NCI-H1048 (cell line): ENCODE data around the gene OPA3.

Experiments
- DNase-seq: peaks from one replicate; lab custom pipeline; 2025; lab: John Stamatoyannopoulos, UW

OPA3 gene

GRCh38 chr19:45503909-45504308, 80.7 kb downstream of the OPA3 start:
- no peak for DNase-seq

DNA sequence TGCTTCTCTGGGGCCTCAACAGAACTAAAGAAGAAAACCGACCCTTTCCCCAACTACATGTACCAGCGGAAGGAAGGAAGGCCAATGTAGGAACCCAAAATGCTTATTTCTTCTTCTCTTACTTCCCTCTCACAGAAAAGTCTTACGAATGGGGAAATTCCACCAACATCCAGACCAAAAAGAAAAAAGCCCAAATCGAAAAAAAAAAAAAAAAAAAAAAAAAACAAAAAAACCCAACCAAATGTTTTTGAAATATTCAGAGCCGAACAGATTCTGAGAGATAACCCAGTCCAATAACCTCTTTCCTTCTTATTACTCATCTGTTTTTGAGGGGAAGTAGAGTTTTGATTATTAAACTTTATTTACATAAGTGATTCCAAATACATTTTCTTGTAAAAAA, 82.5 kb downstream of the OPA3 start:
- DNase-seq, result no peak

GRCh38 chr19:45501730-45502014, 82.9 kb downstream of the OPA3 start:
- no peak for DNase-seq

DNA sequence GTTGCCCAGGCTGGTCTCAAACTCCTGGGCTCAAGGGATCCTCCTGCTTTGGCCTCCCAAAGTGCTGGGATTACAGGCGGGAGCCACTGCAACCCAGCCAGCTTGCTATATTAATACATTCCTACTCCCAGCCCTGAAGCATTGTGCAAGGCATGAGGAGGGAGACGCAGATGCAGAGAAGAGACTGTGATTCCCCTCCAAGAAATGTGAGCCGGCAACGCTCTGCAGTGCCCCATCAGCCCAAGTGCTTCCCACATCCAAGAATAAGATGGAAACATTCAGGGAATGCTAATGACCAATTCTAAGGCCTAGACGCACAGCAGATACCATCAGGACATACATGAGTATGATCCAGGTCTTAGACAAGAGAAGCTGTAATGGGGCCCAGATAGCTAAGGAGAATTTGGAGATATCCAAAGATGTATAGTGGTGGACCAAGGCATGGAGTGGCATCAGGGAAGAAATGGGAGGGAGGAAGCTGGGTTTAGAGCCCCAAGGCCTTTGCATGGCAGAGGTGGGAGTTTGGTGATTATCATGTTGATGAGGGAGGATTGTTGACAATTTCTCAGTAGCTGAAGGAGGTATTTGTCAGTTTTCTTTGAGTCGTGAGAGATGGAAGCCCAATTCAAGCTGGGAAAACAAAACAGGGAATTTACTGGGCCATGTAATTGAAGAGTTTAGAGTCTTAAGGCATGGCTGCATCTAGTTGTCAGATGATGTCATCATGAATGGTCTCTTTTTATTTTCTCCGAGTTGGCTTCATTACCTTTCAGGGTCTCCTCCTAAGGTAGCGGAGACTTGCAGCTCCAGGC, 83.5 kb downstream of the OPA3 start:
- DNase-seq, result no peak

DNA sequence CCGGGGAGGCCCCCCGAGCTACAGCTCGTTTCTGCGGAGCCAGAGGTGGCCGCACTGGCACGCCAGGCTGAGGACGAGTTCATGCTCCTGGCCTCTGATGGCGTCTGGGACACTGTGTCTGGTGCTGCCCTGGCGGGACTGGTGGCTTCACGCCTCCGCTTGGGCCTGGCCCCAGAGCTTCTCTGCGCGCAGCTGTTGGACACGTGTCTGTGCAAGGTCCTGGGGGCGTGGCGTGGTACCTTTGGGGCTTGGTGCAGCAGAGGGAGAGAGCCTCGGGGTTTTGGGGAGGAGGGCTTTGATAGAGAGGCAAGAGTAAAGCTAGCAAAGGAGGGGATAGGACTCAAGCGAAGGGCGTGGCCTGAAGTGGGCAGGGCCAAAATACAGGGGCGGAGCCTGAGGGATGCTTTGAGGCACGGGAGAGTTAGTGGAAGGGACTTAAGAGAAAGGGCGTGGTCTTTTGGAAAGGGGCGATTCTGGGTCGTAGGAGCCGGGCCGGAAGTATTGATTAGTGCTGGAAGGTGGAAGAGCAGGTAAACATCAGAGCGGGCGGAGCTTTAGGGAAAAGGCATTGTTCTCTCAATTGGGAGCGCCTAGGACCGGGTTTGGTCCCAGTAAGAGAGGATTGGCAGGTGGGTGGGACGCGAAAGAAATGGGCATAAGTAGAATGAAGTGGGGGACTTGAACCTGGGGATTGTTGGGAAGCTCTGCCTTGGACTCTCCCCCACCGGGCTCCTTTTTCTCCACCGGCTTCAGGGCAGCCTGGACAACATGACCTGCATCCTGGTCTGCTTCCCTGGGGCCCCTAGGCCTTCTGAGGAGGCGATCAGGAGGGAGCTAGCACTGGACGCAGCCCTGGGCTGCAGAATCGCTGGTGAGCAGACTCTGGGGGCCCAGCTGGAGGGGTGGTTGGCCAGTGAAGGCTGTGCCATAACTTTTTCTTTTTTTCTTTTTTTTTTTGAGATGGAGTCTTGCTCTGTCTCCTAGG, 85.1 kb downstream of the OPA3 start:
- peak; percentile 28 for DNase-seq

- DNase-seq, result no peak
These were observed 86.0 kb downstream of the OPA3 start, which contains the start of gene PPM1N for GRCh38 chr19:45498411-45499195. TSS of gene PPM1N (plus strand) at chr19:45498443. CDS start at chr19:45498473, 30 bp downstream.

- DNase-seq, result no peak
These were observed 86.8 kb downstream of the OPA3 start for GRCh38 chr19:45497791-45498190.

GRCh38 chr19:45496349-45496953, 88.2 kb downstream of the OPA3 start:
- no peak for DNase-seq

GRCh38 chr19:45495178-45495577, 89.4 kb downstream of the OPA3 start:
- no peak for DNase-seq

DNA sequence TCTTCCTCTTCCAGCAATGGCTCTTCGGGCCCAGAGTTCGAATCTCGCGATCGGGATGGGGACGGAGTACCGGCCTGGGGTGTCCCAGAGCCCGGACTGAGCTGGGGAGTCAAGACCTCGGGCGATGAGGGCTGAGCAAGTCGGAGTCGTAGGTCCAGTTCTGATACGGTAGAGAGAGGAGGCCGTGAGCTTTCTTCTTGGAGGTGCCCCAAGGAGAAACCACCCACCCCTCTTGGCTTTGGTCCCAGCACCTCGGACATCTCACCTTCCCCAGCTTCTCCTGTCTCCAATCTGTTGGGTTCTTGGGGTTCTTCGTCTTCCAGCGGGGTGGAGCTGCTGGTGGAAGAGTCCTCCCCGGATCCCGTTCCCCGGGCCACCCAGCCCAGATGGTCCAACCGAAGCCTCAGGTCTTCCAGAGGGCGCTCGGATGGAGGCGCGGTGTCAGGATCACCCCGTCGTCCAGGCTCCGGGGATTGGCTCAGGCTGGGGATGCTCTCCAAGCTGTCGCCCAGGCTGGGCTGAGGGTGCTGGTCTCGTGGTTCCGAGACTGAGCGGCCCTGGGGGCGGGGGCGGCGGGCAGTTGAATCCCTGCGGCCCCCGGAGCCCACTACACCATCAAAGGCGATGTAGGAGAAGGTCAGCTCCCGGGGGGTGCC, 90.2 kb downstream of the OPA3 start:
- no peak for DNase-seq

GRCh38 chr19:45492627-45493470, 91.8 kb downstream of the OPA3 start:
- DNase-seq, result no peak

- DNase-seq, result no peak
These were observed 92.4 kb downstream of the OPA3 start for GRCh38 chr19:45492137-45492626.

DNA sequence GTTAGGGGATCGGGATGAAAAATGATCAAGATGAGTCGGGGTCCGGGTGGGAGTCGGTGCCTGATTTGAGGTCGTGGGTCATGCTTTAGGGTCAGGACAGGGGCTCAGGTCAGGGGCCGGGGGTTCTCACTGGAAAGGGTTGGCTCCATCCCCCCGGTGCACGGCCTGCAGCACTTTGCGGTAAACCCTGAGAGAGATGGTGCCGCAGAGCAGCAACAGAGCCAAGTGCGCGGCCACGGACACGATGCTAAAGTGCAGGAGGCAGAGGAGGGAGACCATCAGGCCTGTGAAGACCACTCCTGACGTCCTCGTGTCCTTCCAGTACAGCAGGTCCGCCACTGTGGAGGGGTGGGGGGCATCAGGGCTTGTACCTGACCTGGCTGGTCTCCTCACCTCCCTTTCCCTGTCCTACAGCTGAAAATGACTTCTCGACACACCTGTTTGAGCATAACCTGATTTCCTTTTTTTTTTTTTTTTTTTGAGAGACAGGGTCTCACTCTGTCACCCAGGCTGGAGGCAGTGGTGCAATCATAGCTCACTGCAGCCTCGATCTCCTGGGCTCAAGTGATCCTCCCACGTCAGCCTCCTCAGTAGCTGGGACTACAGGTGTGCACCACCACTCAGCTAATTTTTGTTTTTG, 95.3 kb downstream of the OPA3 start:
- DNase-seq, result no peak

- DNase-seq, result no peak
These were observed 95.9 kb downstream of the OPA3 start for GRCh38 chr19:45488708-45489107.

- peak; percentile 87 for DNase-seq
These were observed 99.1 kb downstream of the OPA3 start for GRCh38 chr19:45485305-45486077.

DNA sequence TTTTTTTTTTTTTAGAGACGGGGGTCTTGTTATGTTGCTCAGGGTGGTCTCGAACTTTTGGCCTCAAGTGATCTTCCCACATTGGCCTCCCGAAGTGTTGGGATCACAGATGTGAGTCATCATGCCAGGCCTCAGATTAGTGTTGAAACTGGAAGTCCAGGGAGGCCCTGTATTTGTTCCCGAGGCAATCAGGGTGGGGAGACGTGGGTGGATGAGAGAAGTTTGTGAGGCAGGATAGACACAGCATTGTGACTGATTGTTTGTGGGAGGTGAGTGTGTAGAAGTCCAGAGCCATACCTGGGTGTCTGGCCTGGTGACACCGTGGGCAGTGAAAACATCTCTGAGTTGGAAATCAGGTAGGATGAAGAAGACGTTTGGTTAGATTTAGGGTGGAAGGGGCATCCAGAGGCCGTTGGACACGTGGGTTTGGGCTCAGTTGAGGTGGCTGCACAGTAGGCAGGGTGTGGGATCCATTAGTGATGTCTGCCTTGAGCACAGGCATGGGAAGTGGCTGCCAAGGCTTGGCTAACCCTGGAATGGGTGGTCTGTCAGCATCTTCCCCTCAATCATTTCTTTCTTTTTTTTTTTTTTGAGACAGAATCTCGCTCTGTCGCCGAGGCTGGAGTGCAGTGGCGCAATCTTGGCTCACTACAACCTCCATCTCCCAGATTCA, 100.2 kb downstream of the OPA3 start:
- no peak for DNase-seq

DNA sequence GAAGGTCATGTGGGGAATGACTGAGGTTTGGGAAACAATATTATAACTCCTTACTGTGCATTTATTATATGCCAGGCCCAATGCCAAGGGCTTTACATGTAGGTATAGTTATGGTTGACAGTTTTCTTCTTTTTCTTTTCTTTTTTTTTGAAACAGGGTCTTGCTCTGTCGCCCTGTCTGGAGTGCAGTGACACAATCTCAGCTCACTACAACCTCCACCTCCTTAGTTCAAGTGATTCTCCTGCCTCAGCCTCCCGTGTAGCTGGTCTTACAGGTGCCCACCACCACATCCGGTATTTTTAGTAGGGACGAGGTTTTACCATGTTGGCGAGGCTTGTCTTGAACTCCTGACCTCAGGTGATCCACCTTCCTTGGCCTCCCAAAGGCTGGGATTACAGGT, 101.6 kb downstream of the OPA3 start:
- no peak for DNase-seq
